NCI-H2107 (cell line): Measurements from ENCODE around the gene WDR75.

Experiments used
- DNase-seq: peaks from one replicate; lab custom pipeline; 2025; lab: John Stamatoyannopoulos, UW

Gene WDR75

GRCh38 chr2:189500456-189501160, 59.3 kb downstream of the WDR75 start:
- no peak for DNase-seq

GRCh38 chr2:189501487-189501886, 60.2 kb downstream of the WDR75 start:
- DNase-seq: no peak

GRCh38 chr2:189502714-189503113, 61.4 kb downstream of the WDR75 start:
- DNase-seq: no peak

- DNase-seq: no peak
Measured at GRCh38 chr2:189504238-189504637, 63.0 kb downstream of the WDR75 start.

GRCh38 chr2:189505492-189505891, 64.2 kb downstream of the WDR75 start:
- DNase-seq: no peak

- DNase-seq: no peak
Measured at GRCh38 chr2:189506514-189506976, 65.3 kb downstream of the WDR75 start.

GRCh38 chr2:189511210-189511959, 70.1 kb downstream of the WDR75 start:
- DNase-seq: no peak

- no peak for DNase-seq
Measured at GRCh38 chr2:189511960-189512319, 70.7 kb downstream of the WDR75 start.

GRCh38 chr2:189512879-189513278, 71.6 kb downstream of the WDR75 start:
- no peak for DNase-seq

- DNase-seq: no peak
Measured at GRCh38 chr2:189514104-189514503, 72.8 kb downstream of the WDR75 start.

GRCh38 chr2:189515264-189515663, 74.0 kb downstream of the WDR75 start:
- no peak for DNase-seq

GRCh38 chr2:189516546-189516945, 75.3 kb downstream of the WDR75 start:
- no peak for DNase-seq

GRCh38 chr2:189517847-189518535, 76.7 kb downstream of the WDR75 start:
- DNase-seq: no peak

GRCh38 chr2:189519631-189520387, 78.5 kb downstream of the WDR75 start:
- no peak for DNase-seq

- DNase-seq: no peak
Measured at GRCh38 chr2:189521699-189522434, 80.6 kb downstream of the WDR75 start.

GRCh38 chr2:189522435-189523151, 81.3 kb downstream of the WDR75 start:
- DNase-seq: no peak

- no peak for DNase-seq
Measured at GRCh38 chr2:189524746-189525145, 83.5 kb downstream of the WDR75 start.
